Measurements from ENCODE around the gene PLB1. TPM values are rescaled to one million over a fixed set of nuclear protein-coding genes. Genes with fewer than 3 reads are reported as not detected.

The PLB1 gene
- total and polyA plus RNA-seq, 2 experiments from 2014 or later: 0.06 to 0.21 TPM

GRCh38 chr2:28488858-28489575 is 6.8 kb upstream of the PLB1 start:
- no peaks in the 10 kb centered on the region for H3K79me2 ChIP-seq (replicated peaks; ENCODE audit: insufficient read depth)
- H3K9me2 ChIP-seq (ENCODE audit: insufficient read depth): peaks cover 3% of the 10 kb centered on the region; the same call in 1 of the 2 replicates
- no peaks in the 10 kb centered on the region; the same call in 2 of the 3 replicates for H3K36me3 Mint-ChIP-seq (ENCODE audit: low read depth)
- H3K36me3 ChIP-seq (ENCODE audit: insufficient read depth): no peaks in the 10 kb centered on the region
- no peaks in the 10 kb centered on the region for H4K20me1 ChIP-seq (replicated peaks; ENCODE audit: insufficient read depth)
- no peak overlapping the region for H3K27ac ChIP-seq (ENCODE audit: low read depth)
- TF ChIP-seq CTCF (conservative IDR thresholded peaks at IDR 0.05; ENCODE audit: low read depth in 2 of 2): peak; percentile 15 to 26; a peak in 3 of 4 replicates
- no peak for TF ChIP-seq ZNF462 (CRISPR knock-in tag; IDR thresholded peaks at IDR 0.05)
- H3K27me3 ChIP-seq (ENCODE audit: insufficient read depth): no peaks in the 10 kb centered on the region
- no peak for ATAC-seq
- no peak overlapping the region for H3K4me2 ChIP-seq
- no peak overlapping the region for H3K4me3 ChIP-seq
- H3K27ac Mint-ChIP-seq: no peak overlapping the region
- no peak overlapping the region for H2AFZ ChIP-seq
- peaks cover 3% of the 10 kb centered on the region; the same call in 1 of the 3 replicates for H3K4me1 Mint-ChIP-seq
- H3K27me3 Mint-ChIP-seq (ENCODE audit: insufficient read depth, low read depth, poor library complexity): peaks cover 7% of the 10 kb centered on the region
- no peaks in the 10 kb centered on the region for H3K4me1 ChIP-seq (ENCODE audit: insufficient read depth)
- no peaks in the 10 kb centered on the region for H3F3A ChIP-seq (replicated peaks; ENCODE audit: low read depth)
- H3K4me3 Mint-ChIP-seq: no peak overlapping the region
- H3K9me3 Mint-ChIP-seq: no peaks in the 10 kb centered on the region; the same call in 2 of the 3 replicates
- DNase-seq (ENCODE audit: low spot score): peak; percentile 10
